ENCODE data around the gene SMARCA1.

- TF ChIP-seq EZH2 (IDR thresholded peaks at IDR 0.05; ENCODE audit: insufficient read depth, poor library complexity, severe bottlenecking) (no peak), EZH2phosphoT487 (IDR thresholded peaks at IDR 0.05; ENCODE audit: insufficient read depth, low read depth) (no peak)
These were observed 1.9 kb upstream of the SMARCA1 start for GRCh38 chrX:129525162-129525561.

Measured in GM23248 (cell line).